ENCODE data around the gene BMF.
"Not testable (repeated sequence)": the region's sequence is repeated elsewhere in the genome, so short reads cannot be mapped to it uniquely, and the experiment has no call there.

The BMF gene

GRCh38 chr15:40125950-40126349 lies 17.3 kb upstream of the BMF start:
- no peak for DNase-seq

- peak; percentile 86 for DNase-seq
Observed at GRCh38 chr15:40124807-40125285, 16.2 kb upstream of the BMF start.

- peak; percentile 22 for DNase-seq
Observed at GRCh38 chr15:40124333-40124732, 15.7 kb upstream of the BMF start.

GRCh38 chr15:40123863-40124262 lies 15.2 kb upstream of the BMF start:
- DNase-seq, result not testable (repeated sequence)

- not testable (repeated sequence) for DNase-seq
Observed at GRCh38 chr15:40122989-40123388, 14.3 kb upstream of the BMF start.

- DNase-seq, result no peak
Observed at GRCh38 chr15:40121911-40122638, 13.4 kb upstream of the BMF start.

- no peak for DNase-seq
Observed at GRCh38 chr15:40118473-40118872, 9.8 kb upstream of the BMF start.

GRCh38 chr15:40115670-40116093 lies 7.0 kb upstream of the BMF start:
- peak; percentile 56 for DNase-seq

GRCh38 chr15:40115106-40115505 lies 6.4 kb upstream of the BMF start:
- not testable (repeated sequence) for DNase-seq

GRCh38 chr15:40114218-40114617 lies 5.5 kb upstream of the BMF start:
- no peak for DNase-seq

GRCh38 chr15:40112789-40113188 lies 4.1 kb upstream of the BMF start:
- DNase-seq, result no peak

- DNase-seq, result no peak
Observed at GRCh38 chr15:40111888-40112287, 3.2 kb upstream of the BMF start.

GRCh38 chr15:40110866-40111550 lies 2.3 kb upstream of the BMF start:
- DNase-seq, result no peak

- DNase-seq, result peak; percentile 69
Observed at GRCh38 chr15:40108061-40108854, 421 bp downstream of the BMF start.

- peak; percentile 87 for DNase-seq
Observed at GRCh38 chr15:40106203-40107161, 2.2 kb downstream of the BMF start.

- no peak for DNase-seq
Observed at GRCh38 chr15:40105517-40106202, 3.0 kb downstream of the BMF start.

GRCh38 chr15:40104865-40105516 lies 3.7 kb downstream of the BMF start:
- DNase-seq, result peak; percentile 90

- DNase-seq, result peak; percentile 69
Observed at GRCh38 chr15:40104296-40104864, 4.3 kb downstream of the BMF start.

GRCh38 chr15:40103864-40104271 lies 4.8 kb downstream of the BMF start:
- DNase-seq, result peak; percentile 83
